Activated B cell treated with CpG ODN at 0.5 μM for 24 hours (primary cell): Measurements from ENCODE around the gene TBC1D16. TPM values are rescaled to one million over a fixed set of nuclear protein-coding genes. Genes with fewer than 3 reads are reported as not detected.

Experiments
- ATAC-seq: fragments of 200-7000 bp; cut with Tn5 transposase; one replicate; pipeline ENCODE4 v1.10.0; 2021; ENCODE audit warnings: low read depth, mild to moderate bottlenecking, moderate library complexity
- CTCF ChIA-PET: fragments of 350-600 bp; sonication (Branson Sonifier 250); formaldehyde crosslinking; loops from one replicate; lab custom pipeline; 2021; ENCODE audit warnings: antibody characterized with exemption; lab: Charles Lee
- POLR2A ChIA-PET: fragments of 350-600 bp; sonication (Branson Sonifier 250); formaldehyde crosslinking; loops from one replicate; lab custom pipeline; 2021; ENCODE audit warnings: antibody characterized with exemption; lab: Charles Lee
- DNase-seq: peaks from one replicate; pipeline ENCODE4 v3.0.0; 2022
- H3K27ac Mint-ChIP-seq: one replicate; pipeline ENCODE4 v1.8.0; 2020; ENCODE audit warnings: mixed read lengths
- H3K27me3 Mint-ChIP-seq: one replicate; pipeline ENCODE4 v1.8.0; 2021; ENCODE audit warnings: mixed read lengths
- H3K36me3 Mint-ChIP-seq: one replicate; pipeline ENCODE4 v1.8.0; 2021; ENCODE audit warnings: low read depth, mixed read lengths
- H3K4me1 Mint-ChIP-seq: one replicate; pipeline ENCODE4 v1.8.0; 2021; ENCODE audit warnings: mixed read lengths
- H3K4me3 Mint-ChIP-seq: one replicate; pipeline ENCODE4 v1.8.0; 2020; ENCODE audit warnings: mild to moderate bottlenecking, mixed read lengths
- H3K9me3 Mint-ChIP-seq: one replicate; pipeline ENCODE4 v1.8.0; 2020; ENCODE audit warnings: mixed read lengths
- intact Hi-C: fragments of 100-400 bp; cut with micrococcal nuclease; formaldehyde crosslinking; loops from one replicate; pipeline ENCODE4 v1.15.1; 2024
- total RNA-seq: library from RNA; stranded (reverse); gene quantifications from 2 replicates; pipeline ENCODE4 v1.2.3, GENCODE V29; 2022
- TF ChIP-seq, protein P1 (sequence below): fragments of 200-600 bp; IDR thresholded peaks from one replicate; pipeline ENCODE4 v1.8.0; 2022; ENCODE audit warnings: antibody characterized with exemption, mild to moderate bottlenecking

The TBC1D16 gene
- total RNA-seq, 1 donor from 2014 or later = 2.6 TPM

DNA sequence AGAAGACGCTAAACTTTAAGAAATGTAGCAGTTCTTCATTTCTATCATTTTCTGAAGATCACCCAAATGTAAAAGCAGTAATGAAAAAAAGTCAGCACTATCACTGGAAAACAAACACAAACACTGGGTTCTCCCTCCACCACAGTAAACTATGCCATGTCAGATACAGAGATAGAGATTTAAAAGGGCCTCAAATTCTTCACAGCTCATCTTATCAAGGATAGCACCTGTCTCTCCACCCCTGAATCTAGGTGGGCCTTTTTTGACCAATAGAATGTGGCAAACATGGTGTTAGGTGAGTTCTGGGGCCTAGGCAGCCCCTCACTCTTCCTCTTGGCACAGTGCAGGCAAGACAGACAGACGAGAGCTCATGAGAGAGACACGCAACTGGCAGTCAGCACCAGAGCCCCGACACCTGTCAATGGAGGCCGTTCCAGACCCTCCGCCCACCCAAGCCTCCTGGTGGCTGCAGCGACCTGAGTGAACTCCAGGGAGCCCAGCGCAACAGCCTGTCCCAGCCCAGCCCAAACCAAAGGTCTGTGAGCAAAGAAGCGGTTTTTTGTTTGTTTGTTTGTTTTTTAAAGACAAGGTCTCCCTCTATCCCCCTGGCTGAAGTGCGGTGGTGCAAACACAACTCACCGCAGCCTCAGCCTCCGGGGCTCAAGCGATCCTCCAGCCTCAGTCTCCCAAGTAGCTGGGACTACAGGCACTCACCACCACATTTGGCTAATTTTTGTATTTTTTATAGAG, 79.8 kb downstream of the TBC1D16 start:
- no peak overlapping the region for H3K4me3 Mint-ChIP-seq
- CTCF ChIA-PET = interaction anchor here (0.6 to 0.7 kb wide), 2 partner anchors 16 to 19 kb away, joined by 3 read pairs; no protein-coding TSS in a partner anchor
- no peaks in the 10 kb centered on the region for H3K36me3 Mint-ChIP-seq
- peaks cover 23% of the 10 kb centered on the region for H3K4me1 Mint-ChIP-seq
- no peak overlapping the region for H3K27ac Mint-ChIP-seq
- no peaks in the 10 kb centered on the region for H3K9me3 Mint-ChIP-seq
- intact Hi-C loops = no loop called here
- TF ChIP-seq, protein P1, sequence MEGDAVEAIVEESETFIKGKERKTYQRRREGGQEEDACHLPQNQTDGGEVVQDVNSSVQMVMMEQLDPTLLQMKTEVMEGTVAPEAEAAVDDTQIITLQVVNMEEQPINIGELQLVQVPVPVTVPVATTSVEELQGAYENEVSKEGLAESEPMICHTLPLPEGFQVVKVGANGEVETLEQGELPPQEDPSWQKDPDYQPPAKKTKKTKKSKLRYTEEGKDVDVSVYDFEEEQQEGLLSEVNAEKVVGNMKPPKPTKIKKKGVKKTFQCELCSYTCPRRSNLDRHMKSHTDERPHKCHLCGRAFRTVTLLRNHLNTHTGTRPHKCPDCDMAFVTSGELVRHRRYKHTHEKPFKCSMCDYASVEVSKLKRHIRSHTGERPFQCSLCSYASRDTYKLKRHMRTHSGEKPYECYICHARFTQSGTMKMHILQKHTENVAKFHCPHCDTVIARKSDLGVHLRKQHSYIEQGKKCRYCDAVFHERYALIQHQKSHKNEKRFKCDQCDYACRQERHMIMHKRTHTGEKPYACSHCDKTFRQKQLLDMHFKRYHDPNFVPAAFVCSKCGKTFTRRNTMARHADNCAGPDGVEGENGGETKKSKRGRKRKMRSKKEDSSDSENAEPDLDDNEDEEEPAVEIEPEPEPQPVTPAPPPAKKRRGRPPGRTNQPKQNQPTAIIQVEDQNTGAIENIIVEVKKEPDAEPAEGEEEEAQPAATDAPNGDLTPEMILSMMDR = no peak
- POLR2A ChIA-PET = no interaction called here
- DNase-seq = no peak
- no peak for ATAC-seq
- H3K27me3 Mint-ChIP-seq = no peaks in the 10 kb centered on the region

DNA sequence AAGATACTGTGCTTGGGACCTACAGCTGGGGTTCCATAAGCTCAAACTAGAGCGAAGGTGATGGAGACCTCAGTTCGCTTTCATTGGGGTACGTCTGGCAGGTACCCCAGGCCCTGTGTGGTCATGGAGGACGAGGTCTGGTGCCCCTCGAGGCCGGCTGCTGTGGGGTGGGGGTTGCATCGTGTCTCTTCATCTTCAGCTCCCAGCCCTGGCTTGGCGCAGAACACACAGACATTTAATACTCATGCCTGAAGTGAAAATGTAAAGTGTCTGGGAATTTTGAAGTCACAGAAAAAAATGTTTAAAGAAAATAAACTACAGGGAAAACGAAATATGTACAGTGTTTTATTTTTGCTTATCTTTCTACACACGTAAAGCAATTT, 80.5 kb downstream of the TBC1D16 start:
- Mint-ChIP-seq H3K4me3 (no peak overlapping the region), H3K4me1 (peaks cover 23% of the 10 kb centered on the region), H3K27me3 (no peaks in the 10 kb centered on the region), H3K27ac (no peak overlapping the region), H3K36me3 (no peaks in the 10 kb centered on the region), H3K9me3 (no peaks in the 10 kb centered on the region)
- DNase-seq (no peak), ATAC-seq (no peak)
- intact Hi-C loops = no loop called here
- TF ChIP-seq, protein P1 = no peak
- ChIA-PET CTCF (no interaction called here), POLR2A (no interaction called here)

DNA sequence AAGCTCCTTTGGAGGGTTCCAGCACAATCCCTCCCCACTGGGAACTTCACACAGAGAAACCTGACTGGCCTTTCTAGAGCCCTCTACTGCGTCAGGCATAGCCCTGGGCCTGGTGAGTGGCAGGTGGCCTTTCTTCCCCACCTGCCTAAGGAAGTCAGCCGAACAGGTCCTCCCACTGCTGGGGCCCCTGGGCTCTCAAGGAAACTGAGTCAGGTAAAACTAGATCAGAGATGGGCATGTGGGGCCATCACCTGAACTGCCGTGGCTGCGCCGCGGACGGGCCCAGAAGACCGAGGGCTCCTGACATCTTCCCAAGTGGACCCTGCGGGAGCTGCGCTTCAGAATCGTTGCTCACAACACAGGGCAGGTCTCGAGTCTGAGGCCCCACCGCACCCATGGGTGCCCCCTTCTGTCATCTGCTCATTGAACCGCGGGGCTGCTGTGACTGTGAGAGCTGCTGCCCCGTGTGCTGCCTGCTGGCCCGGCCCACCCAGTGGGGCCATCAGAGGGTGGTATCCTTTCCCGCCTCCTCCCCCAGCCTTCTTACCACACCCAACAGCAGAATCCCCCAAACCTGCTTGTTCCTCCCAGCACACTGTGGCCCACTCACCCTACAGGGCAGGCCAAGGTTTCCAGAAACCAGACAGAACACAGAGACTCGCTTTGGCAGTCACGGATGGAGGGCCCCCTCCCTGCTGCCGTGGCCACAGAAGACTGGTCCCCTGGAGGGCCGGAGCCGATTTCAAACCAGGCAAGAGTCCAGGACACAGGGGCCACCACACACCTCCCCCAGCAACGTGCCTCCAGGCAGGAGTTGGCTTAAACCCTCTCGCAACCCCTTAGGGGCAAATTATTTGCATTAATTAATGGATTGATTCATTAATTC, 81.1 kb downstream of the TBC1D16 start:
- intact Hi-C loops = no loop called here
- DNase-seq (no peak), ATAC-seq (no peak)
- Mint-ChIP-seq H3K36me3 (no peaks in the 10 kb centered on the region), H3K27ac (no peak overlapping the region), H3K4me1 (peaks cover 23% of the 10 kb centered on the region), H3K9me3 (no peaks in the 10 kb centered on the region), H3K27me3 (no peaks in the 10 kb centered on the region), H3K4me3 (no peak overlapping the region)
- CTCF ChIA-PET = no interaction called here
- TF ChIP-seq, protein P1 = no peak
- POLR2A ChIA-PET = interaction anchor here (0.7 to 1.6 kb wide), 2 partner anchors 14 to 23 kb away, joined by 3 to 7 read pairs; no protein-coding TSS in a partner anchor

DNA sequence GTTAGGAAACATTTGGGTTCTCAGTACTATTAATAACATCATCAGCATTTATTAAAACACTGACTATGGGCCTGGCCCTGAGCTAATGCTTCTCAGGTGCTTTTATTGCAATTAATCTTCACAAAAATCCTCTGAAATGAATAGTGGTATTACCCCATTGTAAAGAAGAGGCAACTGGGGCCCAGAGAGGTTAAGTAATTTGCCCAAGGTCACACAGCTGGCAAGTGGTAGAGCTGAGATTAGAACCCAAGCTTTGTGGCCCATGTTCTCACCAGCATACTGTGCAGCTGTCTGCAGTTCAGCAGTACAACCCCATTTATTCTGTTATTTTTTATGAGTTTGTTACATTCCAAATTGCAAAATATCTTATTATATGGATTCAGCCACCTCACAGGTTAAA, 82.3 kb downstream of the TBC1D16 start:
- ATAC-seq (no peak), DNase-seq (no peak)
- no peaks in the 10 kb centered on the region for H3K27me3 Mint-ChIP-seq
- H3K9me3 Mint-ChIP-seq = no peaks in the 10 kb centered on the region
- H3K4me3 Mint-ChIP-seq = no peak overlapping the region
- no peaks in the 10 kb centered on the region for H3K36me3 Mint-ChIP-seq
- ChIA-PET POLR2A (interaction anchor here (1.6 kb wide), 1 partner anchor 22 kb away, joined by 7 read pairs; no protein-coding TSS in a partner anchor), CTCF (interaction anchor here (0.9 kb wide), 1 partner anchor 17 kb away, joined by 3 read pairs; no protein-coding TSS in a partner anchor)
- TF ChIP-seq, protein P1 = no peak
- peaks cover 23% of the 10 kb centered on the region for H3K4me1 Mint-ChIP-seq
- intact Hi-C loops = no loop called here
- no peak overlapping the region for H3K27ac Mint-ChIP-seq

DNA sequence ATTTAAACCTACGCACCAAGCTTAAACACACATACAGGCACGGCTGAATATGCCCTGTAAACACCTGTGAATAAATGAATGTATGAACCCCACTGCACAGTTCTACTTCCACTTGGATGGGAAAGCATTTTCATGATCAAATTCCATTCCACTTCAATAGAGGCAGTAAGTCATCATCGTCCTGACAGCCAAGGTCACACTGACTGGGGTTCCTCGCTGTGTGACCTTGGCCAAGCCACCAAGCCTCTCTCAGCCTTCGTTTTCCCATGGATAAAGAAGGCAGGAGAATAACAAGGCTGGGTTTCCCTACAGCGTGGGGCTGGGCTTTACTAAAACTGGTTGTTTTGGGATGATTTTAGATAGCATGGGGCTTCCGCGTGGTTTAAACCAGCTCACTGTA, 82.8 kb downstream of the TBC1D16 start:
- intact Hi-C loops = no loop called here
- Mint-ChIP-seq H3K27me3 (no peaks in the 10 kb centered on the region), H3K4me3 (no peak overlapping the region), H3K9me3 (no peaks in the 10 kb centered on the region), H3K4me1 (peaks cover 23% of the 10 kb centered on the region), H3K27ac (no peak overlapping the region), H3K36me3 (no peaks in the 10 kb centered on the region)
- ATAC-seq (no peak), DNase-seq (no peak)
- ChIA-PET POLR2A (interaction anchor here (1.6 kb wide), 1 partner anchor 22 kb away, joined by 7 read pairs; no protein-coding TSS in a partner anchor), CTCF (interaction anchor here (0.9 kb wide), 1 partner anchor 18 kb away, joined by 3 read pairs; no protein-coding TSS in a partner anchor)
- TF ChIP-seq, protein P1 = no peak
